Astrocyte of the cerebellum (primary cell): ENCODE measurements around the gene CD1D.
A peak's percentile ranks its signal among the peaks of the same experiment; 100 is the strongest.
"Not testable (repeated sequence)": the region's sequence is repeated elsewhere in the genome, so short reads cannot be mapped to it uniquely, and the experiment has no call there.

Experiments
- DNase-seq: peaks from one replicate; pipeline ENCODE4 v3.0.0-alpha.2; 2011; ENCODE audit warnings: low read depth
- H3K4me3 ChIP-seq: 2 replicates; pipeline ENCODE4 v1.5.1; 2011; ENCODE audit warnings: mild to moderate bottlenecking, low read depth, low read length, moderate library complexity
- CTCF ChIP-seq: IDR thresholded peaks from 2 replicates; pipeline ENCODE4 v1.5.1; 2012; ENCODE audit warnings: low read length, low read depth, moderate library complexity, mild to moderate bottlenecking; ENCODE audit errors: missing control alignments
- in situ Hi-C: cut with HindIII; loops from 2 replicates; pipeline ENCODE4 v1.10.0; 2017; ENCODE audit warnings: low sequenced_read_pairs

The CD1D gene

DNA sequence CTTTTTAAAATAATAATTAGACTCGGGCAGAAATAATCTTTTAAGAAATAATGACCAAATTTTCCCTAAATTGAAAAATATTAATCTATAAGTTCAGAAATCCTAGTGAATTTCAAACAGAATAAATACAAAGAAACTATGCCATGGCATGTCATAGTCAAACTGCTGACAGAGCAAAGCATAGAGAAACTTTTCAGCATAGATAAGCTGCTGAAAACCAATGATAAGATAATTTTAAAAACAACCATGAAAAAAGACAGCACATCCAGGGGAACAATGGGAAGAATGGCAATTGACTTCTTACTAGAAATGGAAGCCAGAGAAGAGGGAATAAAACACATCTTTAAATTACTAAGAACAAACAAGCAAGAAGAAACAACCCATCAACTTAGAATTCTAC, 19.8 kb downstream of the CD1D start:
- TF ChIP-seq CTCF = no peak
- no peak for DNase-seq
- in situ Hi-C loops = no loop called here

DNA sequence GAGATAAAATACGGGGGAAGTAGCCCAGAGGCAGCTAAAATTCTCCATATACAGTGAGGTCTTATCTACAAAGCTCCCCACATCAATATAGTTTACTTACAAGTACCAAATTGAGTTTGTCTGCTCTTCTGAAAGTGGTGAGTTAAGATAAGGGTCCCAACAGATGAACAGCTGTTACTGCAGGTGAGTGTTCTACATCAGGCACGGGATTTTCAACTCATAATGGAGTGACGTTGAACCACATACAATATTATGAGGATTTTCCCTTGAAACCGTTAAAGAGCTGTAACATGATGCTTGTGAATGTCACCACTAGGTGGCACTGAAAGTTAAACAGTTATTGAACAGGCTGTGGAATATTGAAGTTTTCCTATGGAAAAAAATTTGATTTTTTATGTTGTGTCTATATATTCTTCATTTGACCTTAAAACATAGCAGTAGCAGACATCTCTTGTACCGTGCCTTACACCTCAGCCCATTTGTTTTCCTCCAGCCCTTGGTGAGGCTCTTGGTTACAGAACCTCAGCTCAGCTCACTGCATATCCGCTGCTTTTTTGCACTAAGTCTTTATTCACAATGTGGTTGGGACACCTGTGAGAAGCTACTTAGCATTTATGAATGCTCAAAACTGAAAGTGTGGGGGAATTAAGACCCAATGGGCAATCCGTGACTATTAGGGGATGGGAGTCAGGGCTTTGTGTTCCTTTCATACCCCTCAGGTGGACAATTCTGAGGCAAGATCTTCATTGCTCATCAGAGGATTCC, 23.2 kb downstream of the CD1D start:
- TF ChIP-seq CTCF = peak; percentile 70
- peak; percentile 47 for DNase-seq
- in situ Hi-C loops = no loop called here

More for the DNA sequence above, 19.8 kb downstream of the CD1D start:
- no peak overlapping the region for H3K4me3 ChIP-seq

GRCh38 chr1:158204458-158204827, 23.7 kb downstream of the CD1D start:
- in situ Hi-C loops = no loop called here
- TF ChIP-seq CTCF = no peak
- H3K4me3 ChIP-seq = no peak overlapping the region
- DNase-seq = no peak

More for the DNA sequence above, 23.2 kb downstream of the CD1D start:
- no peak overlapping the region for H3K4me3 ChIP-seq

GRCh38 chr1:158208586-158209116, 28.0 kb downstream of the CD1D start:
- no peak for DNase-seq
- in situ Hi-C loops = no loop called here
- TF ChIP-seq CTCF = no peak
- no peak overlapping the region for H3K4me3 ChIP-seq

- TF ChIP-seq CTCF = no peak
- no peak for DNase-seq
- no peak overlapping the region for H3K4me3 ChIP-seq
- in situ Hi-C loops = no loop called here
Observed at GRCh38 chr1:158212320-158212719, 31.6 kb downstream of the CD1D start.

DNA sequence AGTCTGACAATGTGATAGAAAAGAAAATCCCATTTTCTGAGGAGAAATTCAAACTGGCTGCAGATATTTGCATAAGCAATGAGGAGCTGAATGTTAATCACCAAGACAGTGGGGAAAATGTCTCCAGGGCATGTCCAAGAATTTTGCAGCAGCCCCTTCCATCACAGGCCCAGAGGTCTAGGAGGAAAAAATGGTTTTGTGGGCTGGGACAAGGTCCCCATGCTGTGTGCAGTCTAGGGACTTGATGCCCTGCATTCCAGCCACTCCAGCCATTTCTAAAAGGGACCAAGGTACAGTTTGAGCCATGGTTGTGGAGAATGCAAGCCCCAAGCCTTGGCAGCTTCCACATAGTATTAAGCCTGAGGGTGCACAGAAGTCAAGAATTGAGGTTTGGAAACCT, 42.8 kb downstream of the CD1D start:
- DNase-seq, in situ Hi-C loops, H3K4me3 ChIP-seq: not testable (repeated sequence)

DNA sequence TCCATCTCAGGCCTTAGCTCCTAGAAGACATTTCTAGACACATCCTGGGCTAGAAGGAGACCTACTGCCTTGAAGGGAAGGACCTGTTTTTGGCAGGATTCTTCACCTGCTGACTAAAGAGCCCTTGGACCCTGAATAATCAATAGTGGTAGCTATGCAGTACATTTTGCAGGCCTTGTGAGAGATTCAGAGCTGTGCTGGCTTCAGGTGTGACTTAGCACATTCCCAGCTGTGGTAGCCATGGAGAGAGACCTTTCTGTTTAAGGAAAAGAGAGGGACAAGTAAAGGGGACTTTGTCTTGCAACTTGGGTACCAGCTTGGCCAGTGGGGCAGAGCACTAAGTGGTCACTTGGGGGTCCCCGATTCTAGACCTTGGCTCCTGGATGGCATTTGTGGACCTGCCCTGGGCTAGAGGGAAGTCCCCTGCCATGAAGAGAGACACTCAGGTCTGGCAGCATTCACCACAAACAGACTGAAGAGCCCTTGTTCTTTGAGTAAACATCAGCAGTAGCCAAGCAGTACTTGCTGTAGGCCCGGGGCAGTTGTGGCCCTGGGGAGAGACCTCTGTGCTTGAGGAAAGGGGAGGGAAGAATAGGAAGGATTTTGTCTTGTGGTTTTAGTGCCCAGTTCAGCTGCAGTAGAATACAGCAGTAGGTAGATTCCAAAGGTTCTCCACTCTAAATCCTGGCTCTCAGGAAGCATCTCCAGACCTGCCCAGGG, 47.4 kb downstream of the CD1D start:
- in situ Hi-C loops = no loop called here
- no peak for TF ChIP-seq CTCF
- no peak overlapping the region for H3K4me3 ChIP-seq
- DNase-seq = no peak
